Measurements from ENCODE around the gene ZNG1C. TPM values are rescaled to one million over a fixed set of nuclear protein-coding genes. Genes with fewer than 3 reads are reported as not detected.

Gene ZNG1C
- 12.9 and 16.0 TPM in 2 replicates for total RNA-seq

DNA sequence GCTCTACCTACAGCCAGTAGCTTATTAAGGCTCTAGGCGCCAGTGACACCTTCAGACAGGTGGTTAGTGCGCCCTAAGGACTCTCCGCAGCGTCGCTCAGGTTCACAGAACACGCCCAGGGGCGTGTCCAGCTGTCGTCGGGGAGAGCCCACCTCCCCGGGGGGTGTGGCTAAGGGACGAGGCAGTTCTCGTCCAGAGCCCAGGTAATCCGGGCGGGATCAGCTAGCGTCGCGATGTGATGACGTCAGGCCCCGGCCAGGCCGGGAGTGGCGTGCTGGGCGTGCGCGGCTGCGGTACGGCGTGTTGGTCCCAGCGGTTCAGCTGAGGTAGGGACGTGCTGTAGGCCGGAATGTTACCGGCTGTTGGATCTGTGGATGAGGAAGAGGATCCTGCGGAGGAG is at the start of gene ZNG1C:
Gene ZNG1C (plus strand): TSS at position 301 of the 400 bp plus-strand sequence. CDS start 49 bp downstream, at position 350.

DNA sequence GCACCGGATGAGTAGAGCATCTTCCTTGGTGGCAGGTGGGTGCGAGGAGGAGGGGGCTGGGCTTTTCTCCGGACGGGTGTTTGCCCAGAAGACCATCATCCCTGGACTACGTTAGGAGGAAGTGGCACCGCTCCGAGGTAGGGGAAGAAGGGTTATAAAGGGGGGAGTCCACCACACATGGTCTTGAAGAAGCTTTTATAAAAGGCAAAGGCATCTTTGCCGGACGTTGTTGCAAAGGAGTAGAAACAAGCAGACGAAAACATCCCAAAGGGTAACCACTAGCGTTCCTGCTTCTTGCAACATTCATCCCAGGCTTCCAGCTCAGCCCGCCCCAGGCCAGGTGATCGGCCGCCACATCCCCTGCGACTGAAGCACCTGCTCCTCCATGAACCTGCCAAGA is 60.8 kb downstream of the ZNG1C start, which contains the start of gene FOXD4L3:
Gene FOXD4L3 (plus strand): TSS at position 301 of the 400 bp plus-strand sequence. CDS start 85 bp downstream, at position 386.

Other genes with a start within 250 kb of the ZNG1C start
- gene FOXD4L3, start 60.9 kb downstream of the ZNG1C start, total RNA-seq = under 0.01 TPM in 1 of 2 replicates, not detected in the other
- 0.78 and 4.0 TPM in 2 replicates for gene PGM5, start 114.6 kb downstream of the ZNG1C start, total RNA-seq

All from subcutaneous preadipocyte (primary cell).